ENCODE results near the gene FFAR2. TPM values are rescaled to one million over a fixed set of nuclear protein-coding genes. Genes with fewer than 3 reads are reported as not detected.
A peak's percentile ranks its signal among the peaks of the same experiment; 100 is the strongest.
"Not testable (repeated sequence)": the region's sequence is repeated elsewhere in the genome, so short reads cannot be mapped to it uniquely, and the experiment has no call there.

The FFAR2 gene
- total and polyA plus RNA-seq, 11 donors: 0.12 to 3.4 (median 0.38) TPM; not detected in 2

DNA sequence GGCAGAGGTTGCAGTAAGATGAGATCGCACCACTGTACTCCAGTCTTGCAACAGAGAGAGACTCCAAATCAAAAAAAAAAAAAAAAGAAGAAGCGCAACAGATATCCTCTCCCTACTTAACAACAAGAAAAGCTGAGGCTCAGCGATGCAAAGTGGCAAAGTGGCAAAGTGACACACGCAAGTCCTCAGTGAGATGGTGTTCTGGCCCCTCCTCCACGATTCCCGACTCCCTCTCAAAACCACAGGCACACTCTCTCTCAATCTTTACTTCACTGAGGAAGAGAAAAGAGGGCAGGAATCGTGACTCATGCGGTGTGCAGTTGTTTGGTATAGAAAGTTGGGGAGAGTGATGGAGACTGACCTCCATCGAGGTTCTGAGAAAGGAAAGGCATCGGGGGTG is 12.6 kb downstream of the FFAR2 start:
- DNase-seq (no peak), ATAC-seq (no peak)
- H3K4me1 ChIP-seq: peaks cover 3 to 62% (median 23%) of the 10 kb centered on the region in 12 donors
- 90 to 94% (median 90%) methylated on average over 10 of the region's 10 CpGs for WGBS, 4 donors
- H3K27ac ChIP-seq: no peak overlapping the region
- intact Hi-C loops (cut with DNase I): no loop called here
- H3K4me3 ChIP-seq: no peak overlapping the region
- H3K9me3 ChIP-seq: no peaks in the 10 kb centered on the region
- no peaks in the 10 kb centered on the region for H3K27me3 ChIP-seq
- no peak for TF ChIP-seq POLR2A (IDR thresholded peaks at IDR 0.05)
- TF ChIP-seq, protein P1, sequence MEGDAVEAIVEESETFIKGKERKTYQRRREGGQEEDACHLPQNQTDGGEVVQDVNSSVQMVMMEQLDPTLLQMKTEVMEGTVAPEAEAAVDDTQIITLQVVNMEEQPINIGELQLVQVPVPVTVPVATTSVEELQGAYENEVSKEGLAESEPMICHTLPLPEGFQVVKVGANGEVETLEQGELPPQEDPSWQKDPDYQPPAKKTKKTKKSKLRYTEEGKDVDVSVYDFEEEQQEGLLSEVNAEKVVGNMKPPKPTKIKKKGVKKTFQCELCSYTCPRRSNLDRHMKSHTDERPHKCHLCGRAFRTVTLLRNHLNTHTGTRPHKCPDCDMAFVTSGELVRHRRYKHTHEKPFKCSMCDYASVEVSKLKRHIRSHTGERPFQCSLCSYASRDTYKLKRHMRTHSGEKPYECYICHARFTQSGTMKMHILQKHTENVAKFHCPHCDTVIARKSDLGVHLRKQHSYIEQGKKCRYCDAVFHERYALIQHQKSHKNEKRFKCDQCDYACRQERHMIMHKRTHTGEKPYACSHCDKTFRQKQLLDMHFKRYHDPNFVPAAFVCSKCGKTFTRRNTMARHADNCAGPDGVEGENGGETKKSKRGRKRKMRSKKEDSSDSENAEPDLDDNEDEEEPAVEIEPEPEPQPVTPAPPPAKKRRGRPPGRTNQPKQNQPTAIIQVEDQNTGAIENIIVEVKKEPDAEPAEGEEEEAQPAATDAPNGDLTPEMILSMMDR (IDR thresholded peaks at IDR 0.05): no peak
- H3K36me3 ChIP-seq: no peaks in the 10 kb centered on the region

DNA sequence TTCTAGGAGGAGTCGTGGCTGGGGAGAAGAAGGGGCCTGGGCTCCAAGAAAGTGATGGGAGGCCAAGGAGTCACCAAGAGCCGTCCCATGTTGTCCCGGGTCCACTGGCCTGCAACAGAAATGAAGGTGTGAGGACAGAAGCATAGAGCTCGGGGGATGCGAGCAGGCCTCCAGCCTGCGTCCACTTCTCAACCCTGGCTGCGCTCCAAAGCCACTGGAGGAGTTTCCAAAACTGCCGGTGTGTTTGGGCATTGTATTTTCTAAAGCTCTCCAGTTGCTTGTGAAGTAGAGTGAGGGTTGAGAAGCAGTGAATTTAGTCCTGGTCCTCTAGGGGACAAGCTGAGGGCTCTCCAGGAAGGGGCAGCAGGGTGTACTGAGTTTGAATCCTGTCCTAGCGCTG is 13.0 kb downstream of the FFAR2 start:
- intact Hi-C loops (cut with DNase I): no loop called here
- no peaks in the 10 kb centered on the region for H3K27me3 ChIP-seq
- no peaks in the 10 kb centered on the region for H3K9me3 ChIP-seq
- no peaks in the 10 kb centered on the region for H3K36me3 ChIP-seq
- ATAC-seq: no peak
- WGBS, 4 donors: 51 to 57% (median 55%) methylated on average over 9 of the region's 9 CpGs
- peak in 1 of 5 donors; percentile 32 for DNase-seq
- TF ChIP-seq, protein P1 (IDR thresholded peaks at IDR 0.05): no peak
- no peak for TF ChIP-seq POLR2A (IDR thresholded peaks at IDR 0.05)
- no peak overlapping the region for H3K27ac ChIP-seq
- peaks cover 3 to 61% (median 23%) of the 10 kb centered on the region in 12 donors for H3K4me1 ChIP-seq
- H3K4me3 ChIP-seq: no peak overlapping the region

DNA sequence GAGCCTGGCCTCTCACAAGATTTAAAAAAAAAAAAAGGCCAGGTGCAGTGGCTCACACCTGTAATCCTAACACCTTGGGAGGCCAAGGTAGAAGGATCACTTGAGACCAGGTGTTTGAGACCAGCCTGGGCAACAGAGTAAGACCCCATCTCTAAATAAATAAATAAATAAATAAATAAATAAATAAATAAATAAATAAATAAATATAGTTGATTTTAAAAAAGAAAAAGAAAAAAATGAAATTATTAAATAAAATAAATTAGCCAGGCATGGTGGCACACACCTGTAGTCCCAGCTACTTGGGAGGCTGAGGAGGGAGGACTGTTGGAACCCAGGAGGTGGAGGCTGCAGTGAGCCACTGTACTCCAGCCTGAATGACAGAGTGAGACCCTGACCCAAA is 13.7 kb downstream of the FFAR2 start:
- H3K27me3 ChIP-seq; DNase-seq; H3K4me3 ChIP-seq; H3K9me3 ChIP-seq; intact Hi-C loops (cut with DNase I); H3K36me3 ChIP-seq; ATAC-seq: not testable (repeated sequence)
- Histone ChIP-seq H3K4me1 (peaks cover 3 to 61% (median 23%) of the 10 kb centered on the region in 12 donors), H3K27ac (peak overlapping the region in 1 of 12 donors; percentile 72)

DNA sequence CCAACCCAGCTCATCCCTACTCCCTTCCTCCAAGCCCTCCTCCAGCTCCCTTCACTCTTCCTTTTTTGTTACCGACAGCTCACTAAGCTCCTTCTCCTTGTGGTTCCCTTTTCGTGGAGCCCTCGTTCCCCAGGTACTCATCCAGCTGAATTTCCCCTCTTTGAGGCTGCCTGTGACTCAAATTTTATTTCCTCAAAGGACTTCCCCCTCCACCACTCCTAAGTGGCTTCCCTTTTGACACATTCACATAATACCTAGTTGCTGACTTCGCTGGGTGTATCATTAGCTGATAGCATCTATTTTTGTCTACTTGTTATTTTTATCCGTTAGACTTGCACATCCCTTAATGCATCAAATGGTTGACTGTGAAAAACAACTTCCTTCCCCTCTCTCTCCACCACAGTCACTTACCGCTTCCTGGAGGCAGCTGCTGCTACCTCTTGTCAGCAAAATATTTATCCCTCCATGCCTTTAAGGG is 14.5 kb downstream of the FFAR2 start:
- Histone ChIP-seq H3K4me1 (peaks cover 3 to 60% (median 23%) of the 10 kb centered on the region in 12 donors), H3K27ac (peak overlapping the region in 3 of 12 donors; percentile 1 to 72 (median 42)), H3K9me3 (no peaks in the 10 kb centered on the region), H3K4me3 (no peak overlapping the region), H3K36me3 (no peaks in the 10 kb centered on the region), H3K27me3 (no peaks in the 10 kb centered on the region)
- WGBS, 4 donors: 15 to 16% (median 15%) methylated on average over 6 of the region's 6 CpGs
- TF ChIP-seq, protein P1 (IDR thresholded peaks at IDR 0.05): peak in 2 of 12 donors; percentile 8 to 11
- TF ChIP-seq POLR2A (IDR thresholded peaks at IDR 0.05): no peak
- DNase-seq (no peak), ATAC-seq (peak in 3 of 4 donors; percentile 69 to 82 (median 74))
- intact Hi-C loops (cut with DNase I): no loop called here

DNA sequence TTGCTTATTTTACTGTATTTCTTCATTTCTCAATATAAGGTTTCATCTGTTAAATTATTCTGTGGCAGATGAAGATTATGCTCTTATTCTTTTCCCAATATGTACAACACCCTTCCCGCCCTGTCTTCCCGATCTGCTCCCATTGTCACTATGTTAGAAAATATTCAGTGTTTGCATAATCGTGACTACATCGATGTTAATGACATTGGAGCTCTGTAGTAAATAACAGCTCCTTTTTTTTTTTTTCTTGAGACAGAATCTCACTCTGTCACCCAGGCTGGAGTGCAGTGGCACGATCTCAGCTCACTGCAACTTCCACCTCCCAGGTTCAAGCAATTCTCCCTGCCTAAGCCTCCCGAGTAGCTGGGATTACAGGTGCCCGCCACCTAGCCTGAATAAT is 14.9 kb downstream of the FFAR2 start:
- ATAC-seq; H3K27me3 ChIP-seq; H3K36me3 ChIP-seq; intact Hi-C loops (cut with DNase I); H3K9me3 ChIP-seq; DNase-seq; H3K4me3 ChIP-seq: not testable (repeated sequence)
- Histone ChIP-seq H3K27ac (peak overlapping the region in 1 of 12 donors; percentile 72), H3K4me1 (peaks cover 3 to 56% (median 23%) of the 10 kb centered on the region in 12 donors)
- WGBS, 4 donors: 65 to 72% (median 68%) methylated on average over 7 of the region's 7 CpGs
